ENCODE measurements around the gene FBLN5. TPM values are rescaled to one million over a fixed set of nuclear protein-coding genes. Genes with fewer than 3 reads are reported as not detected.

The FBLN5 gene
- total RNA-seq, 1 experiment from 2014 or later: not detected

GRCh38 chr14:91953170-91953985 lies 5.9 kb upstream of the FBLN5 start:
- no peak for DNase-seq (ENCODE audit: low read depth)
- in situ Hi-C loops (cut with HindIII; ENCODE audit: low pct_unique_long_range_greater_than_20kb, low sequenced_read_pairs): no loop called here

- DNase-seq (ENCODE audit: low read depth): no peak
- in situ Hi-C loops (cut with HindIII; ENCODE audit: low pct_unique_long_range_greater_than_20kb, low sequenced_read_pairs): no loop called here
Observed at GRCh38 chr14:91946622-91947474, 646 bp downstream of the FBLN5 start.

DNA sequence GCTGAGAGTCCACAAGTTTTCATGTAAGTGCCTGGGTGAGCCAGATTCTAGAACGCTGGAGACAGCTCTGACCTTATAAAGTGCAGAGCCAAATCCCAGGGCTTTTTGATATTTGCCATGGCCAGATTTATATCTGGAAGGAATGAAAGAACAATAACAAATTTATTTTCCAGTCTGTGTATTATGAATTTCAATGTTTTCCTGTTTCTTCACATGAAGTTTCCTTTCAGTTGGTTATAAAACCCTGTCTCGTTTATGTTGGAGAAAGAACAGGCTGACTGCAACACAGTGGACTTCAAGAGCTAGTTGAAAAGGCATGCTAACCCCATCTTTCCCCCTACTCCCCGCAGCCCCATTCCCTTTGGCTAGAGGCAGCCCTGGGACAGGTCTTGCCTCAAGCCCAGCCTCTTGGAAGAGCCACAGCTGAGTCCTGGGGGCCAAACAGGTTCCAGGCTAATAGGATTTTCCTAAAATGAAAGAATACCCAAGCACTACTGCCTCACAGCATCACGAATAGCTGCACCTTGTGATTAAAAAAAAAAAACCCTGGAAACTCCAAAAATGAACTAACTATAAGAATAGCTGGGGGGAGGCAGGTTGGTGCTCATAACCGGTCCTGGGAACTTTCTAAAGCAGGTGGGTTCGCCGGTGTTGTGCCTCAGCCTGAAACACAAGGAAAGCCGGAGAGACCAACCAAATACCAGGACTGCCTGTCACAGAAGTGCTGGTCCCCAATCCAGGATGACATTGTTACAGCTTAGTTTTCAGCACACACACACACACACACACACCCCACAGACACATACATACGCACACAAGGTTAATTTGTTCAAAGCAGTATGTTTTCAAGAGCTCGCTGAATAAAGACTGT lies 1.5 kb downstream of the FBLN5 start:
- in situ Hi-C loops (cut with HindIII; ENCODE audit: low pct_unique_long_range_greater_than_20kb, low sequenced_read_pairs): no loop called here
- DNase-seq (ENCODE audit: low read depth): no peak

DNA sequence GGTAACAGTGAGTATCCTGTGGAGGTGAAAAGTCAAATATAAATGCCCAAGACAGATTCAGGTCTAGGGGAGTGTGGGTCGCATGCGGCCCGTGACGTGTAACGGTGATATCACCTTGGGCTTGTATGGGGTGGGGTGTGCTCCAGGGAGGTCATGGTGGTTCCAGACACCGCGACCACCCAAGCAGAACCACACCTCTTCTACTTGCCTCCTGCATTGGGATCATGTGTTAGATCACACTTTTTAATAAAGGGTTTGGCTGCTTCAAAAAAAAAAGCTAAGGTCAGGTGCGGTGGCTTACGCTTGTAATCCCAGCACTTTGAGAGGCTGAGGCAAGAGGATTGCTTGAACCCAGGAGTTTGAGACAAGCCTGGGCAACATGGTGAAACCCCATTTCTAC lies 4.5 kb downstream of the FBLN5 start:
- in situ Hi-C loops (cut with HindIII; ENCODE audit: low pct_unique_long_range_greater_than_20kb, low sequenced_read_pairs): no loop called here
- no peak for DNase-seq (ENCODE audit: low read depth)

DNA sequence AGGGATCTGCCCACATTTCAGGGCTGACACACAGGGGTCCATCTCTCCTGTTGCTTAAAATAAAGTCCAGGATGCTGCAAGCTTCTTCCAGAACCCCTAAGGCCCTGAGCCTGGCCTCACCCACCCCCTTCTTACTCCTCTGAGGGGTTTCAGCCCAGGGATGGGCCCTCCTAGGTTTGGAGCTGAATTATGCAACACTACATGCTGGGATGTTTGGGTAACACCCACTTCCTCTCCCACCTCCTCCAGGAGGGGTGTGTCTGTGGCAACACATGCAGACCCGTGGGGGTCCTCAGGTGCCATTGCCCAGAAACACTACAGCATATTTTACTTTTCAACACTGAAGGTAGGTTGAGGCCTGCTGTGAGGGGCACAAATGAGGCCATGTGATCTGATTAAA lies 5.4 kb downstream of the FBLN5 start:
- no peak for DNase-seq (ENCODE audit: low read depth)
- in situ Hi-C loops (cut with HindIII; ENCODE audit: low pct_unique_long_range_greater_than_20kb, low sequenced_read_pairs): no loop called here

DNA sequence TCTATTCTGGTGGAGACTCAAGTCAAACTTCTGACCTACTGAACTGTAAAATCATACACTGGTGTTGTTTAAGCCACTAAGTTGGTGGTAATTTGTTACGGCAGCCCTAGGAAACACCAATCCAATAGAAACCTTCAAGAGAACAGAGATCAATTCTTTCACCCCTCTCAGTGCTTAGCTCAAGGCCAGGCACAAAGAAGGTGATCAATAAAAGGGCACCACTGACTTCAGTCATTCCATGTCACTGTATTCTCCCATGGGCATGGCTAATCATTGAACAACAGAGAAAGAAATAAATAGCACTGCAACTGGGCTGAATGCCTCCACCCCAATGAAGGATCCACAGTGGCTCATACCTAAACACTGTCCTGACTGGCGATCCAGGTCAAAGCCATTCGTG lies 7.3 kb downstream of the FBLN5 start:
- no peak for DNase-seq (ENCODE audit: low read depth)
- in situ Hi-C loops (cut with HindIII; ENCODE audit: low pct_unique_long_range_greater_than_20kb, low sequenced_read_pairs): no loop called here

GRCh38 chr14:91935586-91935985 lies 11.9 kb downstream of the FBLN5 start:
- no peak for DNase-seq (ENCODE audit: low read depth)
- in situ Hi-C loops (cut with HindIII; ENCODE audit: low pct_unique_long_range_greater_than_20kb, low sequenced_read_pairs): no loop called here

DNA sequence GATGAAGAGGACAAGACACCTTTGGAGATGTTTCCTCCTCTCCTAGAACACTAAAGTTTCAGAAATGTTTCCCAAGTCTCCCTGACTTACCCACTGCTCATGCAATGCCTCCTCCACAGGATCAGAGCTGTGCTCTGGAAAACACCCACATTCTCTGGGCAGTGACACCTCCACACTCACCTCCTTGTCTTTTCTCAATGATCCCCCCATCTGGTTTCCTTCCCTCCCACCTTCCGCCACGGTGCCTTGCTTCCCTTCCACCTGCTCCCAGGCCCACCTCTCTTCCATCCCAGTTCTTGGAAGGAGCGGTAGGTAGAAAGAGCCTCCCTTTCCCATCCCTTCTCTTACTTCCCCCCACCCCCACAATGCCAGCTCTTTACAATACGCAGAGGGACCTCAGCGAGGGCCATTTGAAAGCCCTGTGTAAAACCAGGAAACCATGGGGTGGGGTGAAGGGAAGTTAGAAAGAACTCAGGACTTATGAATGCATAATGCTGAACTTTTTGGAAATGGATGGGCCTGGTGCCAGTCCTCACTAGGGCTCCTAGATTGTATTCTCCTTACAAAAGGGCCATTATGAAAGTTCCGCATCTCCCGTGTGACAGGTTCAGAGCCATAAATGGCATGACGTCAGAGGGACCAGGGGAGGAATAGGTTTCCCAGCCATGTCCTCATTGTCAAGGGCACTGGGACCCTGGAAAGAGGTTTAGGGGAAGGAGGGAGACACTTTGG lies 12.8 kb downstream of the FBLN5 start:
- in situ Hi-C loops (cut with HindIII; ENCODE audit: low pct_unique_long_range_greater_than_20kb, low sequenced_read_pairs): no loop called here
- no peak for DNase-seq (ENCODE audit: low read depth)

DNA sequence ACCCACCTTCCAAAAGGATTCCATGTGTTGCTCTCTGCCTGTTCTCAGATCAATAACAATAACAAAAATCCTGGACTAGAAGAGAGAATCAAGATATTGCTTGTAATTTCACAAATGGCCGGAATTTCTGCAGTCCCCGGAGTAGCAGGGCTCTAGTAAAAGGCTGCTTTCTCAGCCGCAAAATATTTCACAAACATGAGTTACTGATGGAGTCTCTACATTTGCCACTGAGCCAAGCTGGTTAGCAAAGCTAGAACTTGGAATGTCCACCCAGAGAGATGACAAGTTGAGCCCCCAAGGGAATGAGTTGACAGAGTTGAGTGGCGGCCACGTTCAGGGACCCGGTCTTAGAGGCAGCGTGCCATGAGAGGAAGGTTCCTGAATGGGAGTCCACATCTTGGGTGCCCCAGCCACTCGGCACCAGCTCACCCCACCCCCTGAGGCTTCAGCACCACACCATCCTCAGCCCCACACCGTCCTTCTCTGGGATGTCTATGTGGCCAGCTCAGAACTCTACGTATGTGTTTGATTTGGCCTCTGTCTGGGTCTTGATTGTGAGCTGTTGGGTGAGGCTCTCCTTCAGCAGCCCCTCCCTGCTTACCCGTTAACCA lies 15.9 kb downstream of the FBLN5 start:
- DNase-seq (ENCODE audit: low read depth): no peak
- in situ Hi-C loops (cut with HindIII; ENCODE audit: low pct_unique_long_range_greater_than_20kb, low sequenced_read_pairs): no loop called here

- in situ Hi-C loops (cut with HindIII; ENCODE audit: low pct_unique_long_range_greater_than_20kb, low sequenced_read_pairs): no loop called here
- no peak for DNase-seq (ENCODE audit: low read depth)
Observed at GRCh38 chr14:91929700-91930099, 17.8 kb downstream of the FBLN5 start.

DNA sequence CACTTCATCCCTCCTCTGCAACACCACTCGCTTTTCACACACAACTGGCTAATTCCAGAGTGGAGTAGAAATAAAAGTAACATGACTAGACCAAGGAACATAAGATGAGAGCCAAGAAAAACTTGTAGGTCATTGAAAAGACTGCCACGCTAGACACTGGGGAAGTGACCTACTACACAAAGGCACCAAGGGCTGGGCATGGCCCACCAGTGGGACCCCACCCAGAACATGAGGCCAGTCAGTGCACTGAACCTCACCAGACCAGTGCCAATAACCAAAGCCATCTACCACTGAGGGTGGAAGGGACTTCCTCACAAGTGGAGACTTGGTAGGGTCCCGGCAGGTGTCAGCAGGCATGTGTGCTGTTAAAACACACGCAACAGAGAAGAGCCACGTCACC lies 19.7 kb downstream of the FBLN5 start:
- in situ Hi-C loops (cut with HindIII; ENCODE audit: low pct_unique_long_range_greater_than_20kb, low sequenced_read_pairs): no loop called here
- DNase-seq (ENCODE audit: low read depth): no peak

GRCh38 chr14:91927191-91927590 lies 20.3 kb downstream of the FBLN5 start:
- in situ Hi-C loops (cut with HindIII; ENCODE audit: low pct_unique_long_range_greater_than_20kb, low sequenced_read_pairs): no loop called here
- no peak for DNase-seq (ENCODE audit: low read depth)

GRCh38 chr14:91926131-91926890 lies 21.2 kb downstream of the FBLN5 start:
- in situ Hi-C loops (cut with HindIII; ENCODE audit: low pct_unique_long_range_greater_than_20kb, low sequenced_read_pairs): no loop called here

GRCh38 chr14:91925727-91926121 lies 21.8 kb downstream of the FBLN5 start:
- in situ Hi-C loops (cut with HindIII; ENCODE audit: low pct_unique_long_range_greater_than_20kb, low sequenced_read_pairs): no loop called here
- no peak for DNase-seq (ENCODE audit: low read depth)

More at GRCh38 chr14:91926131-91926890, 21.2 kb downstream of the FBLN5 start:
- DNase-seq (ENCODE audit: low read depth): no peak

DNA sequence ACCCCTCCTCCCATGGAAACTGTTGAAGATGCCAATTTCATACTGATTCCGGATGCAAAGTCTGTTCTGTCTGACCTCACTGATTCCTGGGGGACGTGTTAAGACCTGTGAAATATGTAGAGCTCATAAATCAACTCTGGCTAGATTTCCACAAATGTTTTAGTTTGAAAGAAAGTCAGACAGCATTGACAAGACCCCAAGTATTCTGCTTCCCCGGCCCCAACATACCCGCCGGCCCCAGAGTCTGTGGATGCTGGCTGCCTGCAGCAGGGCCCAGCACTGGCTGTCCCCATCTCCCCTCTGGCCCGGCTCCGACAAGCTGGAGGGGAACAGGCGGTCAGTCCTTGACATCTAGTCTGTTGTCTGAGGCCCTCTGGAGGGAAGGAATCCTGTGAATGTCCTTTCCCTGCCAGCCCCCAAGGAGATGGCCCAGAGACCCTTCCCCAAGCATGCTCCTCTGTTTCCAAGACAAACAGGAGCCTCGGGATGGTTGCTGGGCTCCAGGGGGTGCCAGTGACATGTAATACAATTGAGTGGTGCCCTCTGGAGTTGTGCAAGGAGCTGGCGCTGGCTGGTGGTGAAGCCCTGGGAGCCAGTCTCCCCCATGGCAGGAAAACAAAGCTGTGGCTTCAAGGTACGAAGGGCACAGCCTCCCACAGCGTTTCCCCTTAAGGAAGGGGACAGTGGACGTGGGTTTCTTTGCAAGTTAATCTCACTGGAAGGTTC lies 22.3 kb downstream of the FBLN5 start:
- no peak for DNase-seq (ENCODE audit: low read depth)
- in situ Hi-C loops (cut with HindIII; ENCODE audit: low pct_unique_long_range_greater_than_20kb, low sequenced_read_pairs): no loop called here

DNA sequence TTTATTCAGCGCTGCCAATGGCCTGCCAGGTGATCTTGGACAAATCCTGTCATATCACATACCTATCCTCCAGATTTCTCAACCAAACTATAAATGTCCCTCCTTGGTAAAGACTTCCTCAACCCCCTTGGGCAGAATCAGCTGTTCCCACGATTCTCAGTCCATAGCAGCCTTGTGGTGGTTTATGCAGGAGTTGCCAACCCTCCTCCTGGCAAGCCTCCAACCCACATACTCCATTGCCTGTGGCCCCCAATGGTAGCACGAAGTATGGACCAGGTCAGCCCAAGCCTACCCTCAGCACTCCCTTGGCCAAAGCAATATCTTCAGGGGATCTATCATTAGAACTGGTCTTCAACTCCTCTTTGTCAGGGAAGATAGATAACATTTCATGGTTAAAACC lies 27.0 kb downstream of the FBLN5 start:
- in situ Hi-C loops (cut with HindIII; ENCODE audit: low pct_unique_long_range_greater_than_20kb, low sequenced_read_pairs): no loop called here
- DNase-seq (ENCODE audit: low read depth): no peak
